GM19238 (cell line): ENCODE data around the gene NPTXR.
"Not testable (repeated sequence)": the region's sequence is repeated elsewhere in the genome, so short reads cannot be mapped to it uniquely, and the experiment has no call there.

Source experiments
- DNase-seq: peaks from one replicate; pipeline ENCODE4 v3.0.0; 2011; ENCODE audit warnings: low spot score; ENCODE audit not compliant: insufficient read length

The NPTXR gene

GRCh38 chr22:38832005-38832978, 11.5 kb downstream of the NPTXR start:
- no peak for DNase-seq

- no peak for DNase-seq
These were observed 12.5 kb downstream of the NPTXR start for GRCh38 chr22:38831166-38831945.

- no peak for DNase-seq
These were observed 13.1 kb downstream of the NPTXR start for GRCh38 chr22:38830845-38831108.

- no peak for DNase-seq
These were observed 13.6 kb downstream of the NPTXR start for GRCh38 chr22:38830026-38830844.

- DNase-seq: no peak
These were observed 14.3 kb downstream of the NPTXR start for GRCh38 chr22:38829485-38829884.

- no peak for DNase-seq
These were observed 15.1 kb downstream of the NPTXR start for GRCh38 chr22:38828616-38829205.

- DNase-seq: no peak
These were observed 15.6 kb downstream of the NPTXR start for GRCh38 chr22:38828191-38828590.

GRCh38 chr22:38827510-38827909, 16.3 kb downstream of the NPTXR start:
- no peak for DNase-seq

- DNase-seq: no peak
These were observed 17.0 kb downstream of the NPTXR start for GRCh38 chr22:38826801-38827200.

- no peak for DNase-seq
These were observed 17.4 kb downstream of the NPTXR start for GRCh38 chr22:38826386-38826785.

GRCh38 chr22:38824585-38824984, 19.2 kb downstream of the NPTXR start:
- no peak for DNase-seq

GRCh38 chr22:38823637-38824036, 20.2 kb downstream of the NPTXR start:
- DNase-seq: no peak

- DNase-seq: no peak
These were observed 20.8 kb downstream of the NPTXR start for GRCh38 chr22:38823076-38823475.

GRCh38 chr22:38820020-38820419, 23.8 kb downstream of the NPTXR start:
- DNase-seq: no peak

- no peak for DNase-seq
These were observed 24.4 kb downstream of the NPTXR start for GRCh38 chr22:38819387-38819940.

- DNase-seq: no peak
These were observed 26.6 kb downstream of the NPTXR start for GRCh38 chr22:38817196-38817595.

GRCh38 chr22:38815842-38816241, 28.0 kb downstream of the NPTXR start:
- no peak for DNase-seq

GRCh38 chr22:38811241-38811640, 32.6 kb downstream of the NPTXR start:
- DNase-seq: no peak

GRCh38 chr22:38805041-38805593, 38.7 kb downstream of the NPTXR start:
- DNase-seq: not testable (repeated sequence)

GRCh38 chr22:38802671-38803121, 41.1 kb downstream of the NPTXR start:
- DNase-seq: no peak
